ENCODE data around the gene RABEP2. TPM values are rescaled to one million over a fixed set of nuclear protein-coding genes. Genes with fewer than 3 reads are reported as not detected.

Gene RABEP2
- total RNA-seq, 1 experiment from 2014 or later = 40.2 TPM

GRCh38 chr16:28865001-28865688 is 59.9 kb downstream of the RABEP2 start:
- CTCF ChIA-PET = no interaction called here
- no peak overlapping the region for H3K9ac ChIP-seq (ENCODE audit: low read length)
- H3K27ac ChIP-seq (ENCODE audit: low read length) = no peak overlapping the region

GRCh38 chr16:28863929-28864793 is 60.9 kb downstream of the RABEP2 start:
- no TSS peak for BruUV-seq (replicated peaks)
- intact Hi-C loops (cut with micrococcal nuclease) = loop anchor here (1.0 kb wide), 1 partner anchor 18 kb away; the partner anchor contains the start of gene TUFM
- H3K4me1 ChIP-seq (ENCODE audit: insufficient read depth, low read length) = peaks cover 14% of the 10 kb centered on the region
- ChIA-PET POLR2A (ENCODE audit: unreplicated experiment) (interaction anchor here (0.6 to 0.7 kb wide), 2 partner anchors 52 to 1694 kb away, joined by 5 to 7 read pairs; no protein-coding TSS in a partner anchor), CTCF (no interaction called here)
- DNase-seq (no peak), ATAC-seq (no peak; the same call in 1 of the 2 replicates)
- H3F3A ChIP-seq (ENCODE audit: low read length, unreplicated experiment) = no peaks in the 10 kb centered on the region
- H3K36me3 ChIP-seq (ENCODE audit: low read depth, low read length) = 0 out of 2 replicates have a peak, but pooled peaks cover 5% of the 10 kb centered on the region
- peak overlapping the region; percentile 94 for H3K9ac ChIP-seq (ENCODE audit: low read length)
- peak overlapping the region; percentile 88 for H3K4me2 ChIP-seq (ENCODE audit: low read length)
- H3K9me2 ChIP-seq (replicated peaks; ENCODE audit: low read length) = no peaks in the 10 kb centered on the region
- H3K4me3 ChIP-seq (ENCODE audit: low read length) = peak overlapping the region; percentile 90
- TF ChIP-seq EZH2phosphoT487 (IDR thresholded peaks at IDR 0.05; ENCODE audit: borderline replicate concordance, low read length) (no peak), EZH2 (IDR thresholded peaks at IDR 0.05; ENCODE audit: low read length, unreplicated experiment) (no peak), CTCF (conservative IDR thresholded peaks at IDR 0.05; ENCODE audit: low read depth, low read length) (no peak)
- peak overlapping the region; percentile 94 for H2AFZ ChIP-seq (ENCODE audit: low read length)
- H3K79me2 ChIP-seq (ENCODE audit: low read length) = peaks cover 40% of the 10 kb centered on the region
- H3K9me3 ChIP-seq (ENCODE audit: low read length) = no peaks in the 10 kb centered on the region
- H4K20me1 ChIP-seq (ENCODE audit: low read length) = no peaks in the 10 kb centered on the region
- H3K27me3 ChIP-seq (ENCODE audit: low read length) = no peaks in the 10 kb centered on the region
- peak overlapping the region; percentile 84 for H3K27ac ChIP-seq (ENCODE audit: low read length)

More at GRCh38 chr16:28865001-28865688, 59.9 kb downstream of the RABEP2 start:
- no peaks in the 10 kb centered on the region for H4K20me1 ChIP-seq (ENCODE audit: low read length)
- H3F3A ChIP-seq (ENCODE audit: low read length, unreplicated experiment) = no peaks in the 10 kb centered on the region
- TF ChIP-seq EZH2 (IDR thresholded peaks at IDR 0.05; ENCODE audit: low read length, unreplicated experiment) = no peak
- TF ChIP-seq CTCF (conservative IDR thresholded peaks at IDR 0.05; ENCODE audit: low read depth, low read length) = no peak
- TF ChIP-seq EZH2phosphoT487 (IDR thresholded peaks at IDR 0.05; ENCODE audit: borderline replicate concordance, low read length) = no peak
- BruUV-seq (replicated peaks) = no TSS peak
- H3K4me1 ChIP-seq (ENCODE audit: insufficient read depth, low read length) = peaks cover 14% of the 10 kb centered on the region
- no peak overlapping the region for H2AFZ ChIP-seq (ENCODE audit: low read length)
- ATAC-seq (no peak), DNase-seq (no peak)
- H3K9me3 ChIP-seq (ENCODE audit: low read length) = no peaks in the 10 kb centered on the region
- no peaks in the 10 kb centered on the region for H3K9me2 ChIP-seq (replicated peaks; ENCODE audit: low read length)
- intact Hi-C loops (cut with micrococcal nuclease) = no loop called here
- H3K4me2 ChIP-seq (ENCODE audit: low read length) = peak overlapping the region; percentile 88
- peaks cover 40% of the 10 kb centered on the region for H3K79me2 ChIP-seq (ENCODE audit: low read length)
- H3K36me3 ChIP-seq (ENCODE audit: low read depth, low read length) = peaks cover 15% of the 10 kb centered on the region; the same call in 1 of the 2 replicates
- peak overlapping the region; percentile 90; the same call in 1 of the 2 replicates for H3K4me3 ChIP-seq (ENCODE audit: low read length)
- POLR2A ChIA-PET (ENCODE audit: unreplicated experiment) = no interaction called here
- no peaks in the 10 kb centered on the region for H3K27me3 ChIP-seq (ENCODE audit: low read length)

Data from PC-3 (cell line).